Measurements from ENCODE around the gene SLC6A13. TPM values are rescaled to one million over a fixed set of nuclear protein-coding genes. Genes with fewer than 3 reads are reported as not detected.

SLC6A13 gene
- total and polyA plus RNA-seq, 10 of the 15 experiments (the other 5 are each of a cell fraction or from before 2014, with no cell fraction given): 0.18 to 1.2 (median 0.20) TPM; not detected in 3

- no peak for FAIRE-seq
- intact Hi-C loops (cut with micrococcal nuclease; ENCODE audit: unreplicated experiment) (no loop called here), in situ Hi-C loops (cut with MboI) (no loop called here)
- H3K27ac ChIP-seq (ENCODE audit: control insufficient read depth, insufficient read depth): no peak overlapping the region
- 50% methylated on average over 27 of the region's 30 CpGs for WGBS (ENCODE audit: insufficient coverage, insufficient replicate concordance, low lambda C conversion rate, missing lambda C conversion rate)
- CTCF ChIA-PET: interaction anchor here (0.7 to 1.2 kb wide), 3 partner anchors 7 to 112 kb away, joined by 4 read pairs; partner anchors contain the start of gene SLC6A13
- H3K4me3 ChIP-seq: no peak overlapping the region
- H3K9me3 ChIP-seq (replicated peaks; ENCODE audit: control insufficient read depth, insufficient read depth, low read length): no peaks in the 10 kb centered on the region
- no peaks in the 10 kb centered on the region for H4K20me1 ChIP-seq (ENCODE audit: control insufficient read depth, insufficient read depth)
- ATAC-seq: no peak
- H3K4me1 ChIP-seq (ENCODE audit: control insufficient read depth, insufficient read depth, low read length): no peaks in the 10 kb centered on the region
- POLR2A ChIA-PET: no interaction called here
- DNase-seq (ENCODE audit: low read depth, low spot score): no peak
- no peak overlapping the region for H2AFZ ChIP-seq (ENCODE audit: control insufficient read depth, low read depth, low read length)
- H3K27me3 ChIP-seq (replicated peaks in 1 of 2; ENCODE audit: control insufficient read depth in 2 of 2, insufficient read depth in 2 of 2, low read length in 1 of 2): no peaks in the 10 kb centered on the region; a peak in 1 of 4 replicates
- SMC1A ChIA-PET (ENCODE audit: uncharacterized antibody, unreplicated experiment): interaction anchor here (1.1 kb wide), 1 partner anchor 112 kb away, joined by 3 read pairs; no protein-coding TSS in a partner anchor
- H3K36me3 ChIP-seq (ENCODE audit: control insufficient read depth in 2 of 2, insufficient read depth in 2 of 2, low read length in 1 of 2): no peaks in the 10 kb centered on the region
- no peak overlapping the region for H3K9ac ChIP-seq (ENCODE audit: control insufficient read depth, insufficient read depth, low read length)
- no peaks in the 10 kb centered on the region for H3K79me2 ChIP-seq (ENCODE audit: control insufficient read depth, insufficient read depth, low read length)
- no TSS peak for BruUV-seq (replicated peaks)
- no peak overlapping the region for H3K4me2 ChIP-seq (ENCODE audit: control insufficient read depth, insufficient read depth)
- no peak for TF ChIP-seq KAT2A (conservative IDR thresholded peaks at IDR 0.05; ENCODE audit: control insufficient read depth, low read depth, low read length)
- no peak for TF ChIP-seq ETV6 (conservative IDR thresholded peaks at IDR 0.05 in 1 of 2, IDR thresholded peaks at IDR 0.05 in 1 of 2; ENCODE audit: borderline replicate concordance in 1 of 2, low read depth in 1 of 2)
- TF ChIP-seq, protein P1, sequence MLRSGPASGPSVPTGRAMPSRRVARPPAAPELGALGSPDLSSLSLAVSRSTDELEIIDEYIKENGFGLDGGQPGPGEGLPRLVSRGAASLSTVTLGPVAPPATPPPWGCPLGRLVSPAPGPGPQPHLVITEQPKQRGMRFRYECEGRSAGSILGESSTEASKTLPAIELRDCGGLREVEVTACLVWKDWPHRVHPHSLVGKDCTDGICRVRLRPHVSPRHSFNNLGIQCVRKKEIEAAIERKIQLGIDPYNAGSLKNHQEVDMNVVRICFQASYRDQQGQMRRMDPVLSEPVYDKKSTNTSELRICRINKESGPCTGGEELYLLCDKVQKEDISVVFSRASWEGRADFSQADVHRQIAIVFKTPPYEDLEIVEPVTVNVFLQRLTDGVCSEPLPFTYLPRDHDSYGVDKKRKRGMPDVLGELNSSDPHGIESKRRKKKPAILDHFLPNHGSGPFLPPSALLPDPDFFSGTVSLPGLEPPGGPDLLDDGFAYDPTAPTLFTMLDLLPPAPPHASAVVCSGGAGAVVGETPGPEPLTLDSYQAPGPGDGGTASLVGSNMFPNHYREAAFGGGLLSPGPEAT (IDR thresholded peaks at IDR 0.05; ENCODE audit: low read depth): no peak
- TF ChIP-seq NR2F1 (conservative IDR thresholded peaks at IDR 0.05): no peak
- RAD21 ChIA-PET (ENCODE audit: unreplicated experiment): interaction anchor here (0.7 kb wide), 1 partner anchor 28 kb away, joined by 3 read pairs; no protein-coding TSS in a partner anchor
Measured at GRCh38 chr12:218728-219590, 43.7 kb downstream of the SLC6A13 start.
